ENCODE measurements around the gene SMDT1. TPM values are rescaled to one million over a fixed set of nuclear protein-coding genes. Genes with fewer than 3 reads are reported as not detected.
A peak's percentile ranks its signal among the peaks of the same experiment; 100 is the strongest.

SMDT1 gene
- total RNA-seq, 3 donors from 2014 or later (not counting 1 experiment from before 2014, with no cell fraction given) = 37.7 to 51.0 (median 45.1) TPM

DNA sequence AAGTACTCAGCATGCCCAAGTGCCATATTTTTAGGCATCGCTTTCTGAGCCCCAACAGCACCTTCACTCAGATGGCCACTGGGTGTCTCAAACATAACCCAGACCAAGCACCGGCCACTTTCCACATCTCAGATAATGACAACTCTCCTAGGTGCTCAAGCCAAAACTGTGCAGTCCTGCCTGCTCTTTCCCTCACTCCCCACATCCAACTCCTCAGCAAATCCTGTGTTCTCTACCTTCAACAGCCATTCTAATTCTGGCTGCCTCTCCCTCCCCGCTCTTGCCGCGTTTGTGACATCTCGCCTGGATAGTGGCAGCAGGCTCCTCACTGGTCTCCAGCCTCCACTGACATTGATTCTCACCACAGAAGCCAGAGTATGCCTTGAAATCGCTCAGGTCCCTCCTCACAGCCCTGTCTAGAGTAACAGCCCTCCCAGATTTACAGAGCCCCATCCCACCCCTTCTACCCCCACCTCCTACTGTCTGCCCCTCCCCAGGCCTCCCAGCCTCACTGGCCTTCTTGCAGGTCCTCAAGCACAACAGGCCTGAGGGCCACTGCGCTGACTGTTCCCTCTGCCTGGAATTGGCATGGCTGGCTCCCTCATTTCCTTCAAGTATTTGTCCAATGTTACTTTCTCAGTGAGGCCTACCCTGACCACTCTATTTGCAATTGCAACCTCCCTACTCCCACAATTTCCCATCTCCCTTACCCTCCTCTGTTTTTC, 6.7 kb upstream of the SMDT1 start:
- no peaks in the 10 kb centered on the region for H3K36me3 ChIP-seq (ENCODE audit: control insufficient read depth, insufficient read depth, low read length)
- no peak for DNase-seq
- TF ChIP-seq, protein P1, sequence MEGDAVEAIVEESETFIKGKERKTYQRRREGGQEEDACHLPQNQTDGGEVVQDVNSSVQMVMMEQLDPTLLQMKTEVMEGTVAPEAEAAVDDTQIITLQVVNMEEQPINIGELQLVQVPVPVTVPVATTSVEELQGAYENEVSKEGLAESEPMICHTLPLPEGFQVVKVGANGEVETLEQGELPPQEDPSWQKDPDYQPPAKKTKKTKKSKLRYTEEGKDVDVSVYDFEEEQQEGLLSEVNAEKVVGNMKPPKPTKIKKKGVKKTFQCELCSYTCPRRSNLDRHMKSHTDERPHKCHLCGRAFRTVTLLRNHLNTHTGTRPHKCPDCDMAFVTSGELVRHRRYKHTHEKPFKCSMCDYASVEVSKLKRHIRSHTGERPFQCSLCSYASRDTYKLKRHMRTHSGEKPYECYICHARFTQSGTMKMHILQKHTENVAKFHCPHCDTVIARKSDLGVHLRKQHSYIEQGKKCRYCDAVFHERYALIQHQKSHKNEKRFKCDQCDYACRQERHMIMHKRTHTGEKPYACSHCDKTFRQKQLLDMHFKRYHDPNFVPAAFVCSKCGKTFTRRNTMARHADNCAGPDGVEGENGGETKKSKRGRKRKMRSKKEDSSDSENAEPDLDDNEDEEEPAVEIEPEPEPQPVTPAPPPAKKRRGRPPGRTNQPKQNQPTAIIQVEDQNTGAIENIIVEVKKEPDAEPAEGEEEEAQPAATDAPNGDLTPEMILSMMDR (IDR thresholded peaks at IDR 0.05) = no peak
- intact Hi-C loops (cut with micrococcal nuclease) = no loop called here
- peaks cover 19 to 33% of the 10 kb centered on the region in 2 donors for H3K4me1 Mint-ChIP-seq
- no peak overlapping the region for H3K4me3 ChIP-seq (ENCODE audit: low read length)
- peak overlapping the region; percentile 18 to 79 for H3K27ac Mint-ChIP-seq
- H3K4me1 ChIP-seq (ENCODE audit: control insufficient read depth, insufficient read depth, low read length) = peaks cover 39% of the 10 kb centered on the region
- no peaks in the 10 kb centered on the region for H3K27me3 Mint-ChIP-seq (ENCODE audit: low read depth in 2 of 2)
- H3K36me3 Mint-ChIP-seq = no peaks in the 10 kb centered on the region
- peak overlapping the region; percentile 77 for H3K4me3 Mint-ChIP-seq
- no peaks in the 10 kb centered on the region for H3K27me3 ChIP-seq (ENCODE audit: control insufficient read depth, insufficient read depth, low read length)
- 84% methylated on average over 8 of the region's 8 CpGs for WGBS (ENCODE audit: insufficient coverage)
- no peaks in the 10 kb centered on the region for H3K9me3 Mint-ChIP-seq
- no peak for ATAC-seq
- no peak overlapping the region for H3K27ac ChIP-seq (ENCODE audit: low read length)
- H3K9me3 ChIP-seq (ENCODE audit: control insufficient read depth, insufficient read depth, low read length) = no peaks in the 10 kb centered on the region

- Histone ChIP-seq H3K4me3 (ENCODE audit: low read length) (peak overlapping the region; percentile 40), H3K27me3 (ENCODE audit: control insufficient read depth, insufficient read depth, low read length) (no peaks in the 10 kb centered on the region), H3K27ac (ENCODE audit: low read length) (no peak overlapping the region), H3K4me1 (ENCODE audit: control insufficient read depth, insufficient read depth, low read length) (peaks cover 42% of the 10 kb centered on the region), H3K36me3 (ENCODE audit: control insufficient read depth, insufficient read depth, low read length) (no peaks in the 10 kb centered on the region), H3K9me3 (ENCODE audit: control insufficient read depth, insufficient read depth, low read length) (no peaks in the 10 kb centered on the region)
- peaks cover 19 to 33% of the 10 kb centered on the region in 2 donors for H3K4me1 Mint-ChIP-seq
- H3K27ac Mint-ChIP-seq = peak overlapping the region; percentile 18 to 79
- intact Hi-C loops (cut with micrococcal nuclease) = no loop called here
- H3K27me3 Mint-ChIP-seq (ENCODE audit: low read depth in 2 of 2) = no peaks in the 10 kb centered on the region
- DNase-seq (no peak), ATAC-seq (no peak)
- H3K4me3 Mint-ChIP-seq = peak overlapping the region; percentile 77
- H3K36me3 Mint-ChIP-seq = no peaks in the 10 kb centered on the region
- no peaks in the 10 kb centered on the region for H3K9me3 Mint-ChIP-seq
- TF ChIP-seq, protein P1 (IDR thresholded peaks at IDR 0.05) = no peak
- WGBS (ENCODE audit: insufficient coverage) = 86% methylated on average over 14 of the region's 14 CpGs
Measured at GRCh38 chr22:42073621-42074041, 5.9 kb upstream of the SMDT1 start.

GRCh38 chr22:42074132-42074811, 5.2 kb upstream of the SMDT1 start, which contains the start of gene PHETA2:
TSS of gene PHETA2 (plus strand) at chr22:42074248. CDS start at chr22:42077294, 3,046 bp downstream.
- Mint-ChIP-seq H3K36me3 (no peaks in the 10 kb centered on the region), H3K27me3 (ENCODE audit: low read depth in 2 of 2) (no peaks in the 10 kb centered on the region), H3K4me3 (peak within 1 kb of the TSS; percentile 77), H3K27ac (peak within 1 kb of the TSS; percentile 21 to 79), H3K9me3 (no peaks in the 10 kb centered on the region), H3K4me1 (peaks cover 19 to 39% of the 10 kb centered on the region in 2 donors)
- 2% methylated on average over 52 of the region's 55 CpGs for WGBS (ENCODE audit: insufficient coverage)
- ATAC-seq = peak in 1 of 3 donors; percentile 10
- no peaks in the 10 kb centered on the region for H3K27me3 ChIP-seq (ENCODE audit: control insufficient read depth, insufficient read depth, low read length)
- intact Hi-C loops (cut with micrococcal nuclease) = no loop called here
- H3K4me1 ChIP-seq (ENCODE audit: control insufficient read depth, insufficient read depth, low read length) = peaks cover 48% of the 10 kb centered on the region
- H3K4me3 ChIP-seq (ENCODE audit: low read length) = peak within 1 kb of the TSS; percentile 40
- TF ChIP-seq, protein P1 (IDR thresholded peaks at IDR 0.05) = peak; percentile 31
- peak within 1 kb of the TSS; percentile 19 for H3K27ac ChIP-seq (ENCODE audit: low read length)
- DNase-seq = peak; percentile 51 to 72
- no peaks in the 10 kb centered on the region for H3K9me3 ChIP-seq (ENCODE audit: control insufficient read depth, insufficient read depth, low read length)
- no peaks in the 10 kb centered on the region for H3K36me3 ChIP-seq (ENCODE audit: control insufficient read depth, insufficient read depth, low read length)

Measured in natural killer cell (primary cell).